ENCODE measurements around the gene GNG2.

DNA sequence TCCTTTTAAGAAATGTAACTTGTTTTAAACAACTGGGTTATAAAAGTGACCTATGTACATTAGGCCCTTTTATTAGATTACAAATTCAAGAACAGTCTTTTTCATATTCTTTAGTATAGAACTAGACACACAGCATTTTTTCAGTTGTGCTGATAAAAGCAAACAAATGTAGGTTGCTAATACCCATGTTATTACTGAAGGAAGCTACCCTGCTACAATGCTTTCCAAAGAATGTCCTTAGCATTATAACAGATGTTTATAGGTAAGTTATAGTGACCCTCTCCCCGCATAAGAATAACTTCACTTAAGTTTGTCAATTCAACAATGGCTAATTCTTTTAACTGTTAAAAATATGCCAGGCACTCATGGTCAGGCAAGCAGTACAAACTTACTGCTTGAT lies 146.8 kb downstream of the GNG2 start:
- TF ChIP-seq, protein P1, sequence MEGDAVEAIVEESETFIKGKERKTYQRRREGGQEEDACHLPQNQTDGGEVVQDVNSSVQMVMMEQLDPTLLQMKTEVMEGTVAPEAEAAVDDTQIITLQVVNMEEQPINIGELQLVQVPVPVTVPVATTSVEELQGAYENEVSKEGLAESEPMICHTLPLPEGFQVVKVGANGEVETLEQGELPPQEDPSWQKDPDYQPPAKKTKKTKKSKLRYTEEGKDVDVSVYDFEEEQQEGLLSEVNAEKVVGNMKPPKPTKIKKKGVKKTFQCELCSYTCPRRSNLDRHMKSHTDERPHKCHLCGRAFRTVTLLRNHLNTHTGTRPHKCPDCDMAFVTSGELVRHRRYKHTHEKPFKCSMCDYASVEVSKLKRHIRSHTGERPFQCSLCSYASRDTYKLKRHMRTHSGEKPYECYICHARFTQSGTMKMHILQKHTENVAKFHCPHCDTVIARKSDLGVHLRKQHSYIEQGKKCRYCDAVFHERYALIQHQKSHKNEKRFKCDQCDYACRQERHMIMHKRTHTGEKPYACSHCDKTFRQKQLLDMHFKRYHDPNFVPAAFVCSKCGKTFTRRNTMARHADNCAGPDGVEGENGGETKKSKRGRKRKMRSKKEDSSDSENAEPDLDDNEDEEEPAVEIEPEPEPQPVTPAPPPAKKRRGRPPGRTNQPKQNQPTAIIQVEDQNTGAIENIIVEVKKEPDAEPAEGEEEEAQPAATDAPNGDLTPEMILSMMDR (conservative IDR thresholded peaks at IDR 0.05; ENCODE audit: low read length): no peak
- no peak for TF ChIP-seq EZH2phosphoT487 (IDR thresholded peaks at IDR 0.05; ENCODE audit: borderline replicate concordance, low read depth, low read length)

All from OCI-LY7 (cell line).